Osteocyte (in vitro differentiated cells): ENCODE measurements around the gene ACOT7. TPM values are rescaled to one million over a fixed set of nuclear protein-coding genes. Genes with fewer than 3 reads are reported as not detected.

Source experiments
- DNase-seq: peaks from one replicate; pipeline ENCODE4 v3.0.0; 2021; ENCODE audit warnings: mixed read lengths; ENCODE audit not compliant: unreplicated experiment; ENCODE audit errors: extremely low spot score
- H3K27ac Mint-ChIP-seq: one replicate; pipeline ENCODE4 v1.8.0; 2021; ENCODE audit warnings: mild to moderate bottlenecking, mixed read lengths; ENCODE audit not compliant: unreplicated experiment
- H3K27me3 Mint-ChIP-seq: one replicate; pipeline ENCODE4 v1.8.0; 2021; ENCODE audit warnings: mixed read lengths; ENCODE audit not compliant: unreplicated experiment
- H3K36me3 Mint-ChIP-seq: one replicate; pipeline ENCODE4 v1.8.0; 2021; ENCODE audit warnings: mixed read lengths; ENCODE audit not compliant: unreplicated experiment
- H3K4me1 Mint-ChIP-seq: one replicate; pipeline ENCODE4 v1.8.0; 2021; ENCODE audit warnings: mixed read lengths; ENCODE audit not compliant: unreplicated experiment
- H3K4me3 Mint-ChIP-seq: one replicate; pipeline ENCODE4 v1.8.0; 2021; ENCODE audit warnings: mild to moderate bottlenecking, moderate library complexity, mixed read lengths; ENCODE audit not compliant: unreplicated experiment
- H3K9me3 Mint-ChIP-seq: one replicate; pipeline ENCODE4 v1.8.0; 2021; ENCODE audit warnings: mixed read lengths; ENCODE audit not compliant: unreplicated experiment
- CTCF ChIP-seq: fragments of 200-600 bp; sonication (generic); IDR thresholded peaks from 2 replicates; pipeline ENCODE4 v1.5.0; 2021; ENCODE audit warnings: antibody characterized with exemption, mild to moderate bottlenecking, moderate library complexity
- total RNA-seq: library from RNA; stranded (reverse); gene quantifications from 2 replicates; pipeline ENCODE4 v1.2.1, GENCODE V29; 2021

ACOT7 gene
- total RNA-seq, 1 donor from 2014 or later, result 21.8 TPM

- no peak overlapping the region for H3K4me3 Mint-ChIP-seq
- no peaks in the 10 kb centered on the region for H3K27me3 Mint-ChIP-seq
- H3K36me3 Mint-ChIP-seq, result peaks cover 6% of the 10 kb centered on the region
- TF ChIP-seq CTCF, result no peak
- H3K9me3 Mint-ChIP-seq, result no peaks in the 10 kb centered on the region
- DNase-seq, result no peak
- no peaks in the 10 kb centered on the region for H3K4me1 Mint-ChIP-seq
- H3K27ac Mint-ChIP-seq, result no peak overlapping the region
Observed at GRCh38 chr1:6294080-6294889, 99.3 kb downstream of the ACOT7 start.

- Mint-ChIP-seq H3K27me3 (no peaks in the 10 kb centered on the region), H3K36me3 (peaks cover 6% of the 10 kb centered on the region), H3K4me3 (no peak overlapping the region), H3K9me3 (no peaks in the 10 kb centered on the region), H3K4me1 (no peaks in the 10 kb centered on the region), H3K27ac (no peak overlapping the region)
- no peak for TF ChIP-seq CTCF
- DNase-seq, result no peak
Observed at GRCh38 chr1:6292102-6292501, 101.5 kb downstream of the ACOT7 start.

- no peak for TF ChIP-seq CTCF
- no peaks in the 10 kb centered on the region for H3K27me3 Mint-ChIP-seq
Observed at GRCh38 chr1:6288665-6289064, 104.9 kb downstream of the ACOT7 start.

GRCh38 chr1:6288026-6288425 is 105.5 kb downstream of the ACOT7 start:
- H3K27me3 Mint-ChIP-seq, result no peaks in the 10 kb centered on the region
- H3K36me3 Mint-ChIP-seq, result peaks cover under 1% of the 10 kb centered on the region
- H3K4me1 Mint-ChIP-seq, result no peaks in the 10 kb centered on the region
- no peak for TF ChIP-seq CTCF
- no peaks in the 10 kb centered on the region for H3K9me3 Mint-ChIP-seq
- no peak overlapping the region for H3K27ac Mint-ChIP-seq
- no peak overlapping the region for H3K4me3 Mint-ChIP-seq
- DNase-seq, result no peak

More at GRCh38 chr1:6288665-6289064, 104.9 kb downstream of the ACOT7 start:
- Mint-ChIP-seq H3K4me1 (no peaks in the 10 kb centered on the region), H3K4me3 (no peak overlapping the region), H3K27ac (no peak overlapping the region), H3K9me3 (no peaks in the 10 kb centered on the region), H3K36me3 (peaks cover 6% of the 10 kb centered on the region)
- DNase-seq, result no peak

- H3K9me3 Mint-ChIP-seq, result no peaks in the 10 kb centered on the region
- H3K36me3 Mint-ChIP-seq, result no peaks in the 10 kb centered on the region
- no peak overlapping the region for H3K4me3 Mint-ChIP-seq
- DNase-seq, result no peak
- no peaks in the 10 kb centered on the region for H3K4me1 Mint-ChIP-seq
- H3K27me3 Mint-ChIP-seq, result no peaks in the 10 kb centered on the region
- no peak overlapping the region for H3K27ac Mint-ChIP-seq
- no peak for TF ChIP-seq CTCF
Observed at GRCh38 chr1:6287431-6287886, 106.1 kb downstream of the ACOT7 start.
